Mucosa of rectum (tissue), 2 donors: ENCODE measurements around the gene TMEM121.
"Not testable (repeated sequence)": the region's sequence is repeated elsewhere in the genome, so short reads cannot be mapped to it uniquely, and the experiment has no call there.

Experiments used
- H3K27ac ChIP-seq, 2 donors: one replicate each; pipeline ENCODE4 v1.7.0; 2013; ENCODE audit warnings: inconsistent platforms in 2 of 2, low read depth in 2 of 2, low read length in 2 of 2
- H3K27me3 ChIP-seq, 2 donors: one replicate each; pipeline ENCODE4 v1.7.0; 2013; ENCODE audit warnings: low read length in 2 of 2; ENCODE audit not compliant: control insufficient read depth in 2 of 2, insufficient read depth in 2 of 2
- H3K36me3 ChIP-seq, 2 donors: one replicate each; pipeline ENCODE4 v1.7.0; 2013; ENCODE audit warnings: low read length in 2 of 2; ENCODE audit not compliant: control insufficient read depth in 2 of 2, insufficient read depth in 2 of 2
- H3K4me1 ChIP-seq, 2 donors: one replicate each; pipeline ENCODE4 v1.7.0; 2013; ENCODE audit warnings: low read length in 2 of 2, mild to moderate bottlenecking in 1 of 2; ENCODE audit not compliant: control insufficient read depth in 2 of 2, insufficient read depth in 2 of 2
- H3K4me3 ChIP-seq, 2 donors: one replicate each; pipeline ENCODE4 v1.7.0; 2013; ENCODE audit warnings: low read length in 2 of 2
- H3K9ac ChIP-seq, 2 donors: one replicate each; pipeline ENCODE4 v1.7.0; 2013; ENCODE audit warnings: low read length in 2 of 2, low read depth in 1 of 2, mild to moderate bottlenecking in 1 of 2
- H3K9me3 ChIP-seq, 2 donors: one replicate each; pipeline ENCODE4 v1.7.0; 2013; ENCODE audit warnings: low read length in 2 of 2; ENCODE audit not compliant: control insufficient read depth in 2 of 2
- donor health status: healthy.
- donor health status: Normal muscosa, but diverticular disease.

The TMEM121 gene

GRCh38 chr14:105536051-105536450, 9.7 kb downstream of the TMEM121 start:
- no peak overlapping the region for H3K9ac ChIP-seq
- no peaks in the 10 kb centered on the region for H3K9me3 ChIP-seq
- no peak overlapping the region for H3K27ac ChIP-seq
- no peaks in the 10 kb centered on the region for H3K36me3 ChIP-seq
- H3K4me3 ChIP-seq, result no peak overlapping the region
- peaks cover 0 to 2% of the 10 kb centered on the region in 2 donors for H3K4me1 ChIP-seq
- peaks cover 13 to 22% of the 10 kb centered on the region in 2 donors for H3K27me3 ChIP-seq

- Histone ChIP-seq H3K4me3 (no peak overlapping the region), H3K36me3 (no peaks in the 10 kb centered on the region), H3K9me3 (no peaks in the 10 kb centered on the region), H3K4me1 (peaks cover 0 to 2% of the 10 kb centered on the region in 2 donors), H3K27ac (no peak overlapping the region), H3K9ac (no peak overlapping the region), H3K27me3 (peaks cover 13 to 22% of the 10 kb centered on the region in 2 donors)
Observed at GRCh38 chr14:105536691-105537579, 10.6 kb downstream of the TMEM121 start.

GRCh38 chr14:105537580-105538474, 11.4 kb downstream of the TMEM121 start:
- Histone ChIP-seq H3K36me3 (no peaks in the 10 kb centered on the region), H3K27me3 (peaks cover 13 to 22% of the 10 kb centered on the region in 2 donors), H3K4me3 (no peak overlapping the region), H3K27ac (no peak overlapping the region), H3K9ac (no peak overlapping the region), H3K4me1 (peaks cover 0 to 2% of the 10 kb centered on the region in 2 donors), H3K9me3 (no peaks in the 10 kb centered on the region)

GRCh38 chr14:105538481-105539049, 12.2 kb downstream of the TMEM121 start:
- Histone ChIP-seq H3K27me3 (peaks cover 13 to 22% of the 10 kb centered on the region in 2 donors), H3K9me3 (no peaks in the 10 kb centered on the region), H3K4me3 (no peak overlapping the region), H3K9ac (no peak overlapping the region), H3K27ac (no peak overlapping the region), H3K36me3 (no peaks in the 10 kb centered on the region), H3K4me1 (peaks cover 0 to 2% of the 10 kb centered on the region in 2 donors)

- H3K4me1 ChIP-seq, result peaks cover 0 to 2% of the 10 kb centered on the region in 2 donors
- H3K9me3 ChIP-seq, result no peaks in the 10 kb centered on the region
- no peaks in the 10 kb centered on the region for H3K36me3 ChIP-seq
- peaks cover 13 to 20% of the 10 kb centered on the region in 2 donors for H3K27me3 ChIP-seq
- H3K27ac ChIP-seq, result no peak overlapping the region
- no peak overlapping the region for H3K9ac ChIP-seq
- no peak overlapping the region for H3K4me3 ChIP-seq
Observed at GRCh38 chr14:105540811-105541210, 14.4 kb downstream of the TMEM121 start.

- no peaks in the 10 kb centered on the region for H3K36me3 ChIP-seq
- no peak overlapping the region for H3K4me3 ChIP-seq
- H3K4me1 ChIP-seq, result peaks cover 0 to 2% of the 10 kb centered on the region in 2 donors
- H3K27me3 ChIP-seq, result peaks cover 13 to 17% of the 10 kb centered on the region in 2 donors
- H3K9me3 ChIP-seq, result no peaks in the 10 kb centered on the region
- no peak overlapping the region for H3K27ac ChIP-seq
- H3K9ac ChIP-seq, result no peak overlapping the region
Observed at GRCh38 chr14:105541218-105541875, 15.0 kb downstream of the TMEM121 start.

- not testable (repeated sequence) for H3K4me1 ChIP-seq, H3K9me3 ChIP-seq, H3K36me3 ChIP-seq, H3K27me3 ChIP-seq, H3K4me3 ChIP-seq, H3K9ac ChIP-seq, H3K27ac ChIP-seq
Observed at GRCh38 chr14:105545676-105546075, 19.3 kb downstream of the TMEM121 start.

GRCh38 chr14:105546410-105546809, 20.0 kb downstream of the TMEM121 start:
- not testable (repeated sequence) for H3K36me3 ChIP-seq, H3K27me3 ChIP-seq, H3K27ac ChIP-seq, H3K4me3 ChIP-seq, H3K4me1 ChIP-seq, H3K9me3 ChIP-seq, H3K9ac ChIP-seq

- not testable (repeated sequence) for H3K27ac ChIP-seq, H3K4me1 ChIP-seq, H3K9me3 ChIP-seq, H3K9ac ChIP-seq, H3K36me3 ChIP-seq, H3K27me3 ChIP-seq, H3K4me3 ChIP-seq
Observed at GRCh38 chr14:105547072-105547471, 20.7 kb downstream of the TMEM121 start.
